ENCODE data around the gene IPO7. TPM values are rescaled to one million over a fixed set of nuclear protein-coding genes. Genes with fewer than 3 reads are reported as not detected.
A peak's percentile ranks its signal among the peaks of the same experiment; 100 is the strongest.

IPO7 gene
- total RNA-seq, 1 experiment from 2014 or later = 226 TPM

GRCh38 chr11:9377036-9377435, 7.4 kb upstream of the IPO7 start:
- TF ChIP-seq ZNF671 (CRISPR knock-in tag; IDR thresholded peaks at IDR 0.05) (no peak), TEAD1 (CRISPR knock-in tag; IDR thresholded peaks at IDR 0.05) (no peak), TCF7 (CRISPR knock-in tag; IDR thresholded peaks at IDR 0.05; ENCODE audit: low read depth) (no peak), PRDM15 (CRISPR knock-in tag; IDR thresholded peaks at IDR 0.05) (no peak), USF2 (CRISPR knock-in tag; IDR thresholded peaks at IDR 0.05) (no peak), AFF4 (CRISPR knock-in tag; IDR thresholded peaks at IDR 0.05; ENCODE audit: borderline replicate concordance) (no peak), TEAD4 (CRISPR knock-in tag; IDR thresholded peaks at IDR 0.05) (no peak), ZBTB21 (CRISPR knock-in tag; IDR thresholded peaks at IDR 0.05; ENCODE audit: borderline replicate concordance) (no peak), ZNF281 (CRISPR knock-in tag; IDR thresholded peaks at IDR 0.05) (no peak), E2F5 (CRISPR knock-in tag; IDR thresholded peaks at IDR 0.05) (no peak), NFE2L1 (CRISPR knock-in tag; IDR thresholded peaks at IDR 0.05) (no peak)
- Mint-ChIP-seq H3K27ac (no peak overlapping the region; the same call in 1 of the 2 replicates), H3K4me3 (no peak overlapping the region), H3K36me3 (no peaks in the 10 kb centered on the region), H3K9me3 (peaks cover 5% of the 10 kb centered on the region; the same call in 1 of the 2 replicates), H3K4me1 (peaks cover 33% of the 10 kb centered on the region), H3K27me3 (ENCODE audit: low read depth) (no peaks in the 10 kb centered on the region; the same call in 1 of the 2 replicates)
- CTCF ChIA-PET = no interaction called here
- no peak for ATAC-seq
- POLR2A ChIA-PET = no interaction called here
- DNase-seq (ENCODE audit: low spot score) = no peak

- Mint-ChIP-seq H3K9me3 (no peaks in the 10 kb centered on the region), H3K36me3 (no peaks in the 10 kb centered on the region), H3K4me3 (peak overlapping the region; percentile 18), H3K4me1 (peaks cover 26% of the 10 kb centered on the region), H3K27ac (peak overlapping the region; percentile 52; the same call in 1 of the 2 replicates), H3K27me3 (ENCODE audit: low read depth) (no peaks in the 10 kb centered on the region; the same call in 1 of the 2 replicates)
- peak; percentile 83 for ATAC-seq
- POLR2A ChIA-PET = no interaction called here
- peak; percentile 48 for DNase-seq (ENCODE audit: low spot score)
- CTCF ChIA-PET = no interaction called here
- 0 out of 2 replicates have a peak, but pooled peaks have one; percentile 25 for TF ChIP-seq ZNF138 (CRISPR knock-in tag; conservative IDR thresholded peaks at IDR 0.05)
- no peak for TF ChIP-seq OVOL2 (CRISPR knock-in tag; IDR thresholded peaks at IDR 0.05; ENCODE audit: borderline replicate concordance)
- TF ChIP-seq GRHL2 (CRISPR knock-in tag; IDR thresholded peaks at IDR 0.05; ENCODE audit: insufficient replicate concordance, severe bottlenecking) = no peak
- TF ChIP-seq MLX (CRISPR knock-in tag; IDR thresholded peaks at IDR 0.05) = no peak
- TF ChIP-seq TEAD1 (CRISPR knock-in tag; IDR thresholded peaks at IDR 0.05) = no peak
- TF ChIP-seq ZNF425 (CRISPR knock-in tag; conservative IDR thresholded peaks at IDR 0.05) = no peak
- TF ChIP-seq SMAD4 (CRISPR knock-in tag; IDR thresholded peaks at IDR 0.05) = no peak
Measured at GRCh38 chr11:9379041-9379440, 5.4 kb upstream of the IPO7 start.
